Ovary (tissue), 9 donors: Measurements from ENCODE around the gene ISYNA1. TPM values are rescaled to one million over a fixed set of nuclear protein-coding genes. Genes with fewer than 3 reads are reported as not detected.

Experiments
- DNase-seq, 5 donors: peaks; one replicate each; pipeline ENCODE4 v3.0.0-alpha.2; 2019 to 2020
- H3K27ac ChIP-seq, 2 donors: fragments of 200-600 bp; one replicate each; pipeline versions ENCODE4 v1.5.1 to v1.8.0; 2019 to 2022
- H3K27me3 ChIP-seq: fragments of 200-600 bp; one replicate; pipeline ENCODE4 v1.8.0; 2022
- H3K36me3 ChIP-seq: fragments of 200-600 bp; sonication (generic); one replicate; pipeline ENCODE4 v1.5.1; 2019
- H3K4me1 ChIP-seq: one replicate; pipeline ENCODE4 v1.8.1; 2013; ENCODE audit warnings: mild to moderate bottlenecking, moderate library complexity; ENCODE audit not compliant: insufficient read depth
- H3K4me3 ChIP-seq: fragments of 200-600 bp; sonication (generic); one replicate; pipeline ENCODE4 v1.5.1; 2017
- H3K9me3 ChIP-seq, 2 donors: fragments of 200-600 bp in 1 of 2; sonication (generic) in 1 of 2; one replicate each; pipeline versions ENCODE4 v1.5.1 to v1.8.1; 2013 to 2019; ENCODE audit warnings: mild to moderate bottlenecking in 1 of 2, moderate library complexity in 1 of 2
- EP300 ChIP-seq: sonication (generic); formaldehyde crosslinking; IDR thresholded peaks from one replicate; pipeline ENCODE4 v1.6.1; 2017; ENCODE audit warnings: antibody characterized with exemption
- POLR2A ChIP-seq: fragments of 450-650 bp; IDR thresholded peaks from one replicate; pipeline ENCODE4 v1.6.1; 2017; ENCODE audit warnings: antibody characterized with exemption, mild to moderate bottlenecking, moderate library complexity
- WGBS, 3 donors: extraction: QIAGEN DNeasy Blood & Tissue Kit in 1 of 3; methylation state at CpG; one replicate each; pipeline versions ENCODE4 v1.1.5 to v1.1.7; 2013 to 2017; 5-methylcytosine and 5-hydroxymethylcytosine counted together
- intact Hi-C, 4 donors: fragments of 100-400 bp; cut with DNase I; formaldehyde crosslinking; loops; one replicate each; pipeline versions ENCODE4 v1.11.0 to v1.15.1; 2022 to 2023
- polyA plus RNA-seq, 2 donors: library from polyadenylated mRNA; stranded (reverse); fragments of 200-250 nt in 1 of 2; fragments of 350-450 nt in 1 of 2; fragmentation: Illumina TruSeq in 1 of 2; extraction: RNeasy Lipid Tissue Mini Kit (QIAGEN cat#74804) in 1 of 2; gene quantifications; one replicate each; pipeline ENCODE4 v1.2.3, GENCODE V29; 2013 to 2014
- total RNA-seq, 7 donors: library from RNA; depleted of rRNA in 2 of 7; stranded (reverse); fragments of >200 nt in 2 of 7; fragmentation: NEBNext Ultra II Directional in 3 of 7; extraction: Animal tissue kit (Norgen Biotek cat#: 25700) in 3 of 7; gene quantifications; one replicate each; pipeline versions ENCODE4 v1.1.0 to v1.2.4, GENCODE V29; 2016 to 2023
- TF ChIP-seq, protein P1 (sequence below), 3 donors: fragments of 450-650 bp in 2 of 3; fragments of 200-600 bp in 1 of 3; IDR thresholded peaks; one replicate each; pipeline versions ENCODE4 v1.5.1 to v1.8.0; 2016 to 2022; ENCODE audit warnings: antibody characterized with exemption in 3 of 3, mild to moderate bottlenecking in 1 of 3
- donor health status: DM: no; HTN: no; CAD: no; lungs with moderate emphysema.
- donor health status: DM: no; HTN: no; CAD: no.
- donor health status: Bipolar disorder and iron deficiency.
- donor health status: DM: yes; HTN: yes; CAD: no.
- donor health status: DM: no; HTN: no; CAD: no.
- donor health status: DM: yes; HTN: yes; CAD: no.

Gene ISYNA1
- total and polyA plus RNA-seq, 9 donors: 9.6 to 345 (median 183) TPM

DNA sequence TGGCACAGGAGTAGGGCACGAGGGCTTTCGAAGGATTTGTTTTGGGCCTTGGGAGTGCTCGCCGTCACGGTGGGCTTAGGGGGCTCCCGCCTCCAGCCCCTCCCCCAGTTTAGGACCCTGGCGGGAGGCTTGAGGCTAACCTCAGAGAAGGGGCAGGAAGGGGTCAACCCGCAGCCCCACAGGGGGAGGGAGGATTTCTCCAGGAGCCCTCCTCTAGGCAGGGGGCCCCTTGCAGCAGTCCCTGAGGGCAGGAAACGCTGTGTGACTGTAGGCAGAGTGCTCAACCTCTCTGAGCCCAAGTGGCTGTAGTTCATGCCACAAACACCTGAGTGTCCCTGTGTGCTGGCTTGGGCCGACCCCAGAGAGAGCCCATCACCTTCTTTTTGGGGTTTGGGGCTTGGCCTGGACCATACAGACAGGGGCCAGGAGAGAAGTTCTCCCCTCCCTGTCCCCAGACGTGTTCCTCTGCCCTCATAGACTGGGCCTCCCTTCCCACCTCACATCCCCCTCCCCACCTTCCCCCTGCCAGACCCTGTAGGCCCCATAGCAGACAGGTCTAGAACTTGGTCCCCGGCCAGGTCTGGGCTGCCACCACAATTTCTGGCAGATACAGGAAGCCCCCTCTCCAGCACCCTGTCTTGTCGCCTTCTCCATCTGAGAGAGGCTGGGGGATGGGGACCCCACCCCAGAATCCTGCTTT, 8.1 kb downstream of the ISYNA1 start:
- Histone ChIP-seq H3K4me1 (peaks cover 26% of the 10 kb centered on the region), H3K36me3 (no peaks in the 10 kb centered on the region), H3K4me3 (peak overlapping the region; percentile 36), H3K9me3 (no peaks in the 10 kb centered on the region), H3K27me3 (no peaks in the 10 kb centered on the region), H3K27ac (peak overlapping the region; percentile 77 to 87)
- intact Hi-C loops: loop anchor here in 1 of 4 donors (10.0 kb wide), 1 partner anchor 425 kb away; the partner anchor contains the start of gene ARRDC2
- WGBS, 3 donors: 39 to 59% (median 44%) methylated on average over 12 to 13 of the region's 13 CpGs
- TF ChIP-seq, protein P1, sequence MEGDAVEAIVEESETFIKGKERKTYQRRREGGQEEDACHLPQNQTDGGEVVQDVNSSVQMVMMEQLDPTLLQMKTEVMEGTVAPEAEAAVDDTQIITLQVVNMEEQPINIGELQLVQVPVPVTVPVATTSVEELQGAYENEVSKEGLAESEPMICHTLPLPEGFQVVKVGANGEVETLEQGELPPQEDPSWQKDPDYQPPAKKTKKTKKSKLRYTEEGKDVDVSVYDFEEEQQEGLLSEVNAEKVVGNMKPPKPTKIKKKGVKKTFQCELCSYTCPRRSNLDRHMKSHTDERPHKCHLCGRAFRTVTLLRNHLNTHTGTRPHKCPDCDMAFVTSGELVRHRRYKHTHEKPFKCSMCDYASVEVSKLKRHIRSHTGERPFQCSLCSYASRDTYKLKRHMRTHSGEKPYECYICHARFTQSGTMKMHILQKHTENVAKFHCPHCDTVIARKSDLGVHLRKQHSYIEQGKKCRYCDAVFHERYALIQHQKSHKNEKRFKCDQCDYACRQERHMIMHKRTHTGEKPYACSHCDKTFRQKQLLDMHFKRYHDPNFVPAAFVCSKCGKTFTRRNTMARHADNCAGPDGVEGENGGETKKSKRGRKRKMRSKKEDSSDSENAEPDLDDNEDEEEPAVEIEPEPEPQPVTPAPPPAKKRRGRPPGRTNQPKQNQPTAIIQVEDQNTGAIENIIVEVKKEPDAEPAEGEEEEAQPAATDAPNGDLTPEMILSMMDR (IDR thresholded peaks at IDR 0.05): no peak
- TF ChIP-seq POLR2A (no peak), EP300 (no peak)
- peak in 4 of 5 donors; percentile 61 to 72 (median 64) for DNase-seq

DNA sequence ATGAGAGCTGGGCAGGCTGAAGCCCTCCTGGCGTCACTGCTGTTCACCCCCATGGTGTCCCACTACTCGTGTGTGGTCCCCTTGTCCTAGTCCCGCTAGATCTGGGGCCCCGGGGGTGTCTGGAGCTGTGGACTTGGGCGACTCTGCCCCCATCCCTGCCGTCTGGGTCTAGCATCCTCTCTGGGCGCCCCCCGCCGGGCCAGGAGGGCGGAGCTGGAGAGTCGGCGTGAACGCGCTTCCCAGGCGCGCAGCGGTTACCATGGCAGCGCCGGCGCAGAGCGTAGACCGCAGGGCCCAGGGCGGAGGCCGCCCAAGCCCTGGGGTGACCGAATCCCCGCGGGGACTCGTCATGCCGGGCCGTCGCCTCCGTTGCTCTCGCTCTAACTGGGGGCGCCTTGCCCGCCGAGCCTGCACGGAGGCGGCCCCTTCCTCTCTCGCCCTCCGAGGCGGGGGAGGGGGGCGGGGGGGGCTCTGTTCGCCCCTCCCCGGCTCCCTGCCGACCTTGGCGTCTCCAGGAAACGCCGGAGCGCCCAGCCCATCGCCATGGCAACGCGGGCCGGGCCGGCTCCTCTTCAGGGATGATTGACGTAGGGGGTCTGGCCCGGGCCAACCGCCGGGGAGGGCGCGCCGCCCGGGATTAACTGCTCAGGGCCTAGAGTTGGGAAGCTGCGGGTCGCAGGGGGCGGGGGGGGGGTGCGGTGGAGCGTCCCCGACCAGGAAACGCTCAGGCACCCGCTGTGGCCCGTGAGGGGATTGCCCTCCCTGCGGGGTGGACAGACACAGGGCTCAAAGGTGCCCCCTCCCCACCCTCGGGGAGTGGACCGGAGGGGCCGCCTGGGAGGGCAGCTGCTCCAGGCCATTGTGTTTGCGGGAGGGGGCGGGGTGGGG, 8.9 kb downstream of the ISYNA1 start:
- TF ChIP-seq POLR2A: peak; percentile 32
- no peak for TF ChIP-seq EP300
- TF ChIP-seq, protein P1 (IDR thresholded peaks at IDR 0.05): no peak
- H3K27ac ChIP-seq: peak overlapping the region; percentile 77 to 87
- peak overlapping the region; percentile 36 for H3K4me3 ChIP-seq
- WGBS, 3 donors: 2 to 9% (median 2%) methylated on average over 46 to 76 of the region's 77 CpGs
- no peaks in the 10 kb centered on the region for H3K27me3 ChIP-seq
- H3K36me3 ChIP-seq: no peaks in the 10 kb centered on the region
- peak; percentile 88 to 95 (median 92) for DNase-seq
- no peaks in the 10 kb centered on the region for H3K9me3 ChIP-seq
- H3K4me1 ChIP-seq: peaks cover 26% of the 10 kb centered on the region
- intact Hi-C loops: loop anchor here in 1 of 4 donors (10.0 kb wide), 1 partner anchor 424 kb away; the partner anchor contains the start of gene ARRDC2

DNA sequence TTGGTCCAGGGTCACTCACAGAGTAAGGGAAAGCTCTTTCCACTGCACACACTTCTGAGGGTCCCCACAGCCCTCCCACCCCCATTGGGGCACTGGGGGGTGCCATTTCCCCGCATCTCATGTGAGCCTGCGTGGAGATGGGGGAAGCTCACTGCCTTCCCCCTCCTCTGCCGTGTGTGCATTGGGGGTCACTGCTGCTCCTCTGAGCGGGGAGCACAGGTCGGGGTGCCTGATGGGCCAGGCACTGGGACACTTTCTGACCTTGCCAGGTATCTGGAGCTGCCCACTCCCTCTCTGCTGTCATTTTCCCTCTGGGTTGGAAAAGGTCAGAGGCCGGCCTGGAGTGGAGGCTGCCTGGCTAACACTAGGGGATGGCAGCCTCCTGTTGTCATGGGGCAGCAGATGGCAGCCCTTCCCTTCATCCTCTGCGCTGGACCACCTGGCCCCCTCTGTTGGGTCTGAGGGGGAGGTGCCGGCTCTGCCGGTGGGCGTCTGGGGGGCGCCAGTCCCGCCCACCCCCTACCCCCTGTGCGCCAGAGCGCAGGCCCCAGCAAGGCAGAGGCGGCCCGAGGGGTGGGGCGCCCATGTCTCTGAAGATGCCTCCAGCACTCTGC, 9.7 kb downstream of the ISYNA1 start:
- Histone ChIP-seq H3K9me3 (no peaks in the 10 kb centered on the region), H3K27ac (peak overlapping the region; percentile 77 to 87), H3K4me3 (no peak overlapping the region), H3K36me3 (no peaks in the 10 kb centered on the region), H3K27me3 (no peaks in the 10 kb centered on the region), H3K4me1 (peaks cover 26% of the 10 kb centered on the region)
- DNase-seq: peak in 1 of 5 donors; percentile 42
- WGBS, 3 donors: 52 to 77% (median 56%) methylated on average over 15 to 17 of the region's 17 CpGs
- intact Hi-C loops: loop anchor here in 1 of 4 donors (10.0 kb wide), 1 partner anchor 423 kb away; the partner anchor contains the start of gene ARRDC2
- TF ChIP-seq POLR2A (no peak), EP300 (no peak)
- TF ChIP-seq, protein P1 (IDR thresholded peaks at IDR 0.05): no peak

DNA sequence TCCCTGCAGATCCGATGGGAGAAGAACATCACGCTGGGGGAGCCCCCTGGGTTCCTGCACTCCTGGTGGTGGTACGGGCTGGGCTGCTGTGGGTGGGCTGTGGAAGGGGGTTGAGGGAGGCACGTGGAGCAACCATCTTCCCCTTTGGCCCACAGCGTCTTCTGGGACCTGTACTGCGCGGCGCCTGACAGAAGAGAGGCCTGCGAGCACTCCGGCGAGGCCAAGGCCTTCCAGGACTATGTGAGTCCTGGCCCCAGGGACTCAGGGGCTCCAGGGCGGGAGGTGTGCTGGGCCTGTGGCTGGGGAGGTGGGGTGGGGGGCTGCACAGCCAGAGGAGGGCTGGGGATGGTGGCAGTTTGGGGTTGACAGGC, 10.2 kb downstream of the ISYNA1 start:
- Histone ChIP-seq H3K27ac (no peak overlapping the region), H3K4me1 (peaks cover 21% of the 10 kb centered on the region), H3K27me3 (no peaks in the 10 kb centered on the region), H3K36me3 (no peaks in the 10 kb centered on the region), H3K4me3 (no peak overlapping the region), H3K9me3 (no peaks in the 10 kb centered on the region)
- 73 to 85% (median 81%) methylated on average over 11 to 12 of the region's 12 CpGs for WGBS, 3 donors
- intact Hi-C loops: loop anchor here in 1 of 4 donors (10.0 kb wide), 1 partner anchor 423 kb away; the partner anchor contains the start of gene ARRDC2
- TF ChIP-seq EP300 (no peak), POLR2A (no peak)
- TF ChIP-seq, protein P1 (IDR thresholded peaks at IDR 0.05): no peak
- DNase-seq: no peak
